HT-29 (cell line): ENCODE results near the gene PFKFB3. TPM values are rescaled to one million over a fixed set of nuclear protein-coding genes. Genes with fewer than 3 reads are reported as not detected.

ENCODE experiments used
- DNase-seq: peaks from one replicate; pipeline ENCODE4 v3.0.0-alpha.2; 2015; ENCODE audit warnings: low spot score
- small RNA-seq: library from RNA; depleted of rRNA; stranded (forward); fragments of <200 nt; gene quantifications from one replicate; pipeline ENCODE3, GENCODE V24; 2014
- total RNA-seq: library from RNA; depleted of rRNA; stranded (reverse); fragments of >200 nt; shearing (Covaris generic); gene quantifications from 2 replicates; pipeline ENCODE4 v1.2.3, GENCODE V29; 2014; rRNA removed

Gene PFKFB3
- total RNA-seq, 1 experiment from 2014 or later = 15.2 TPM

DNA sequence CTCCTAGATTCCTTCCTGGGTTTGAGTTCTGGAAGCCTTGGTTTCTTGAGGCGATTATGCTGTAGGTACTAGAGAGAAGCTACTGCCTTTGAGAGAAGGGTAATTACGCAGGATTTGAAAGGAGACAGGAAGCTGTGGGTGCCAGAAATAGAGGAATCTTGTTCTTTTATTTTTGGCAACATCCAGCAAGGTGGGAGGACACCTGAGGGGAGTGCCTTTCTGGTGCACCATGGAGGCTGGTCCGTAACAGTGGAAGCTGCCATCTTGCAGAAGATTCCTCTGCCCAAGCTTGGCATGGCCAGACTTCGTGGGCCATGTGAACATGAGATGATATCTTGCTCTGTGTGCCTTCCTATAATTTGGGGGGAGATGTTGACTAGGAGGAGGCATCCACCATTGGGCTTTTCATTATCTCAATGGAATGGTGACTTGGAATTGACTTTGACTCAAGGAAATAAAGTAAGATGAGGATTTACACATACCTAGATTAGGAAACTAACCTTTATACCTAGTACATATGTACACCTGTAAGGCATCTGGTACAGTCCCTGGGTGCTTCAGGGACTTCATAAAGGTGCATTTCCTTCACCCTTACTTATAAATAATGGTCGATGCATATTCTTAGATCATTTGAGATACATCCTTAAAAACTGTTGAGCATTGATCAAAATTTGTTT, 98.2 kb downstream of the PFKFB3 start:
- DNase-seq = no peak

DNA sequence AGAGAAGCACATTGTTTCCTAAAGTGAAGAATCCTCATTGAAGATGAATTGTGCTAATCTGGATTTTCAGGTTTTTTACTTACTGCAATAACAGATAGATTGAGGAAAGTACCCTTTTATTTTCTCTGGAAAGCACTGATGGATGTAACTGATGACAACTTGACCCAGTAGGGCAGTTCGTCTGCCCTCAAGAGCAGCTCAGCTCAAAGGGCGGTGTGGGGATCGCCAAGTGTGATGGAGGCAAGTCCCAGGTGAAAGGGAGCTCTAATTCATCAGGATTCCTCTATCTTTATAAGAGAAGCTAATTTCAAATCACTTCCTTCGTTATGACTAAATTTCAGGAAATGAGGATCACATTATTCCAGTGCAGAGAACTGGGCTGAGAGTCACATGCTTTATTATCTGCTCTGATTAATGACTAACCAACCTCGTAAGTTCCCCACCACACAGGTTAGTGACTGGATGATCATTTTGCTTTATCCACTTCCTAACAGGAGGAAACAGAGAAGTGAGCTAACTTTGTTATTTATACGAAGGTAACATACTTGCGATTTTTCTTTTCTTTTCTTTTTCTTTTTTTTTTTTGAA, 98.8 kb downstream of the PFKFB3 start:
- peak; percentile 35 for DNase-seq

Small RNAs within 50 kb of the gene (small RNA-seq; reads per million reads assigned to genes)
- not detected for gene RF00019

Other genes starting within 250 kb of the PFKFB3 start
- 12.4 and 14.1 TPM in 2 replicates for gene IL15RA, start 225.4 kb upstream of the PFKFB3 start, total RNA-seq
- gene IL2RA, start 140.6 kb upstream of the PFKFB3 start, total RNA-seq = not detected in 2 replicates
- gene RBM17, start 113.9 kb upstream of the PFKFB3 start, total RNA-seq = 47.7 and 48.7 TPM in 2 replicates